Rectal smooth muscle tissue (tissue), 1 donor: ENCODE measurements around the gene AHCTF1.
"Not testable (repeated sequence)": the region's sequence is repeated elsewhere in the genome, so short reads cannot be mapped to it uniquely, and the experiment has no call there.

Experiments
- H3K27ac ChIP-seq: one replicate; pipeline ENCODE4 v1.7.0; 2013; ENCODE audit warnings: low read depth, low read length, inconsistent platforms
- H3K27me3 ChIP-seq: one replicate; pipeline ENCODE4 v1.7.0; 2013; ENCODE audit warnings: low read length; ENCODE audit not compliant: control insufficient read depth, insufficient read depth
- H3K36me3 ChIP-seq: one replicate; pipeline ENCODE4 v1.7.0; 2013; ENCODE audit warnings: low read length; ENCODE audit not compliant: control insufficient read depth, insufficient read depth
- H3K4me1 ChIP-seq: one replicate; pipeline ENCODE4 v1.7.0; 2013; ENCODE audit warnings: low read length; ENCODE audit not compliant: control insufficient read depth, insufficient read depth
- H3K4me3 ChIP-seq: one replicate; pipeline ENCODE4 v1.7.0; 2013; ENCODE audit warnings: low read length
- H3K9ac ChIP-seq: one replicate; pipeline ENCODE4 v1.7.0; 2013; ENCODE audit warnings: low read length

AHCTF1 gene

DNA sequence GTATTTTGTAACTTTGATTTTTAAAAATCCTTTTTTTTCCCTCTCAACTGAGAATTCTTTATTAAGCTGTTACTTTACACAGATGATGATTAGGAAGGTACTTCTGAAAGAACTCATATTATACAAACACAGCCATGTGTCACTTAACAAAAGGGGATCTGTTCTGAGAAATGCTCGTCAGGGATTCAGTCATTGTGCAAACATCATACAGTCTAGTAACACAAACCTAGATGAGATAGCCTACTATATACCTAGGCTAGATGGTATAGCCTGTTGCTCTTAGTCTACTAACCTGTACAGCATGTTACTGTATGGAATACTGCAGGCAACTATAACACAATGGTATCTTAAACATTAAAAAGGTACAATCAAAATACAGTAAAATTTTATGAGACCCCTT is 24.9 kb downstream of the AHCTF1 start:
- Histone ChIP-seq H3K27me3 (no peaks in the 10 kb centered on the region), H3K36me3 (peaks cover 6% of the 10 kb centered on the region), H3K4me3 (no peak overlapping the region), H3K27ac (no peak overlapping the region), H3K9ac (no peak overlapping the region), H3K4me1 (no peaks in the 10 kb centered on the region)

DNA sequence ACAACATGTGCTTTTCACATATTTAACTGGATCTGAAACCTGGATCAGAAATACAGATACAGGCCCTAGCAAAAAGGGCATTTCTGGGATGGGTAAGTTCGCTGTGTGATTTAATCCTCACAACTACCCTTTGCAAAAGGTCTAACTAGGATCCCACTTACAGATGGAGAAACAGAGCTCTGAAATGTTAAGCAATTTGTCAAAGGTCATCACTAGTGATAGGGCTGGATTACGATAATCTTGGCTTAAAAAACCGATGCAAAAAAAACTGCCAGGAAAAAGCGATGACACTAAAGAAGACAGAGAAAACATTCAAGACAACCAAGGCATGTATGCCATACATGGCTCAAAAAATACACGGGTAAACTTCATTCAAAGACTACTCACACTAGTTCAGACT is 29.9 kb downstream of the AHCTF1 start:
- H3K36me3 ChIP-seq, result peaks cover 18% of the 10 kb centered on the region

DNA sequence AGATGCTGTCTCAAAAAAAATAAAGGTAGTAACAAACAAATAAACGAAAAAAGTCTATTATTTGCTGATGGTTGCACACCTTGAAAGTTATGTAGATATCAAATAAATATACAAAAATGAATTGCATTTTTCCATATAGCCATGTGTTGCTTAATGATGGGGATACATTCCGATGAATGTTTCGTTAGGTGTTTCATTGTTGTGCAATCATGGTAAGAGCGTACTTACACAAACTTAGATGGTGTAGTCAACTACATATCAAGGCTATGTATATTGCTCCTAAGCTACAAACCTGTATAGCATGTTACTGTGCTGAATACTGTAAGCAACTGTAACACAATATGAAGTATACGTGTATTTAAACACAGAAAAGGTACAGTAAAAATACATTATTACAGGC is 34.4 kb downstream of the AHCTF1 start:
- H3K4me1 ChIP-seq, result no peaks in the 10 kb centered on the region

More for the DNA sequence above, 29.9 kb downstream of the AHCTF1 start:
- Histone ChIP-seq H3K9ac (no peak overlapping the region), H3K27me3 (no peaks in the 10 kb centered on the region), H3K4me3 (no peak overlapping the region), H3K4me1 (no peaks in the 10 kb centered on the region), H3K27ac (no peak overlapping the region)

DNA sequence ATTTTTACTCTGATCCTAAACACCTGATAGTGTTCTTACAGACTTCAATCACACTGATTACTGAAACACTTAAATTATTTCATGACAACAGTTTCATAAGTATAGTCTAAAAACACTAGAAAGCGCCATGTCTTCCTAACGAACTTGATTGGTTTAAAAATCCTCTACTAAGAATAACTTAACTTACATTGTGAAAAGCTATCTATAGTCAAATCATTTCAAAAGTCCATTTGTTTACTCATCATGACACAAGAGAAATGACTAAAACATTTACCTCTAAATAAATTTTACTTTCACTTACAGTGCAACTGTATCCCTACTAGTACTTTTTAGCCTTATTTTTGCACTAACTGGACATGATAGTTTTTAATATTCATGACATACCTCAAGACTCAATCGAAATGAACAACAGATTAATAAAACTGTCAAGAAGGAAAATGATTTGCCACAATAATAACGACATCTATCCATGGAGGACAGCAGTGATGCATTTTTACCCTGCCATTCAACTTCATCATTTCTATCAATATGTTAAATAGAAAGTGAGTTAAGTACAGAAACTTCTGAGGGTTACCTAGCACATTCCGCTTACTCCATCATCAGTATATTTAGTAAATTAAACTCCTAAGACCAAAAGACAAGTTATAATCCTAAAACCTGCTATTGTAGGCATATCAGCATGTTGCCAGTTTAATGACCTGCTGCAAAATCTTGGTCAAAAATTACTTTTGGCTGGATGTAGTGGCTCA is 38.4 kb downstream of the AHCTF1 start:
- H3K4me3 ChIP-seq, result no peak overlapping the region
- no peaks in the 10 kb centered on the region for H3K27me3 ChIP-seq
- H3K4me1 ChIP-seq, result no peaks in the 10 kb centered on the region
- no peak overlapping the region for H3K27ac ChIP-seq
- H3K36me3 ChIP-seq, result peaks cover 19% of the 10 kb centered on the region
- H3K9ac ChIP-seq, result no peak overlapping the region

More for the DNA sequence above, 34.4 kb downstream of the AHCTF1 start:
- no peak overlapping the region for H3K27ac ChIP-seq
- H3K27me3 ChIP-seq, result no peaks in the 10 kb centered on the region
- peaks cover 19% of the 10 kb centered on the region for H3K36me3 ChIP-seq
- H3K9ac ChIP-seq, result no peak overlapping the region
- no peak overlapping the region for H3K4me3 ChIP-seq

DNA sequence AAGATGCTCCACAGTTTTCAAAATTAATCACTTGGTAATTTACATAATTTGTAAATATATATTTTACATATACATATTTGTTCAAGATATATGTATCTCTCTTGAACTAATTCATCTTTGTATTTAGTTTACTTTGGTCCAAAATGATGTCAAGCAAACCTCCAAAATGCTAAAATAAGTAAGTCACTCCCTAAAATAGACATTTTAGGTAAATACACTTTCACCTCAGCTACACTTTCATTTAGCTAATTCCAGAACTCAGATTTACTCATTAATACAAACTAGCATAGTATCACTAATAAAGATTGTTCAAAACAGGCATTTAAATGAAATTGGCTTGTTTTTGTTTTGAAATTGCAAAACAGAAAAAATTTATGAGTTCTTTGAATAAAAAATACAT is 40.6 kb downstream of the AHCTF1 start:
- H3K27me3 ChIP-seq, result no peaks in the 10 kb centered on the region
- H3K27ac ChIP-seq, result no peak overlapping the region
- H3K4me1 ChIP-seq, result no peaks in the 10 kb centered on the region
- H3K4me3 ChIP-seq, result no peak overlapping the region
- no peak overlapping the region for H3K9ac ChIP-seq
- peaks cover 14% of the 10 kb centered on the region for H3K36me3 ChIP-seq

DNA sequence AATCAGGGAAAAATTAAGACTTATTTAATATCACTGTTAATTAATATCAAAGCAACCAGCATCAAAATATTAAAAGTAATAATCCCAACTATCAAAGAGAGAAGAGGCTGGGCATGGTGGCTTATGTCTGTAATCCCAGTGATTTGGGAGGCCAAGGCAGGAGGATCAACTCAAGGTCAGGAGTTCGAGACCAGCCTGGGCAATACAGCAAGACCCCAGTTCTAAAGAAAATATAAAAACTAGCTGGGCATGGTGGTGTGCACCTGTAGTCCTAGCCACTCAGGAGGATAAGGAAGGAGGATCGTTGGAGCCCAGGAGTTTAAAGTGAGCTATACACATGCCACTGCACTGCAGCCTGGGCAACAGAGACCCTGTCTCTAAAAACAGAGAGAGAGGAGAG is 43.2 kb downstream of the AHCTF1 start:
- Histone ChIP-seq H3K9ac (no peak overlapping the region), H3K36me3 (peaks cover 15% of the 10 kb centered on the region), H3K27me3 (no peaks in the 10 kb centered on the region), H3K4me1 (no peaks in the 10 kb centered on the region), H3K27ac (no peak overlapping the region), H3K4me3 (no peak overlapping the region)

DNA sequence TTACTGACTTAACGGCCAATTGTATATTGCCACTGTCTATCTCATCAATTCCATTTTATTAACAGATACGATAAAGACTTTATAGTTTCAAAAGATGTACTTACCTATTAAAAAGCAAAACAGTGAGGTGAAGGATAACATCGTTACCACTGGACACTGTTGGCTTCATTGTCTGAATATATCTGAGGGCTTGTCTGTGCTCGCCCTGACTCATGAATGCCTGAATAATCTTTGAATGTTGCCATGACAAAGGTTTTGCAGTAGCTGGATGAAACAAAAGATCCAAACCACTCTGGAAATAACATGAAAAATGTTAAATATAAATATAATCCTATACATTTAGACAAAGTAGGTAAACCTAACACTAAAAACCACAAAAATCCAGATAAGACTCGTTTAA is 46.4 kb downstream of the AHCTF1 start:
- H3K36me3 ChIP-seq, H3K4me1 ChIP-seq, H3K4me3 ChIP-seq, H3K27ac ChIP-seq, H3K9ac ChIP-seq, H3K27me3 ChIP-seq: not testable (repeated sequence)

DNA sequence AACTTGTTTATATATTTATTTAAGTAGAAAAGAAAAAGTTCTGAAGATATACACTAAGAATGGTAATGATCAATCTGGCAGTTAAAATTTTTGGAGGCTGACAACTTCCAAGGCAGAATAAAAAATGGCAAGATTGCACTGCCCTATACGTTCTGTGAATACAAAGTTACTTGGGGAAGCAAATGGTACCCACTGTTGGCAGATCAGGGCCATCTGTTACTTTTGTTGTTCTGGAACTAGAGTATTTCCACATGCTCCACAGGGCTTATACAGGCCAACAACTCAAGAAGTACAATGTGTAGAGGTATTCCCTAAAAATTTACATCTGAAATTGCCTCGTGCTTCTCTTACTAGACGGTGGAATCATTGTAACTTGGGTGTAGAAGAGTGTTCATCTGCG is 53.2 kb downstream of the AHCTF1 start:
- no peak overlapping the region for H3K9ac ChIP-seq
- H3K4me3 ChIP-seq, result no peak overlapping the region
- H3K36me3 ChIP-seq, result peaks cover 6% of the 10 kb centered on the region
- H3K4me1 ChIP-seq, result no peaks in the 10 kb centered on the region
- H3K27ac ChIP-seq, result no peak overlapping the region
- no peaks in the 10 kb centered on the region for H3K27me3 ChIP-seq

DNA sequence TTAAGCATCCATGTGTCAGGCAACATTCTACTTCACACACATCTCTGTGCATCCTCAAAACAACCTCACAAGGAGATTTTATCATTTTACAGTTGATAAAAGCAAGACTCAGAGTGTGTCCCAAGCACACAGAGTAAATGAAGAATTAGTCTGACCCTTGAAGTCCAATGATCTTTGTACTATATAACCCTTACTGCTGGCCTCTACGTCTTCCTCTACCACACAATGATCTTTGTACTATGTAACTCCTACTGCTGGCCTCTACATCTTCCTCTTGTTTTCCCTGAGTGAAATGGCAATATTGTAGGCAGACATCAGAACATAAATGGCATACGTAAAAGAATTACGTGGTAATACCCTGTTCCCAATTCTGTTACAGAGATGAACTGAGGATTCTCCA is 55.3 kb downstream of the AHCTF1 start:
- Histone ChIP-seq H3K27me3 (no peaks in the 10 kb centered on the region), H3K36me3 (peaks cover 11% of the 10 kb centered on the region), H3K9ac (no peak overlapping the region), H3K27ac (no peak overlapping the region), H3K4me1 (no peaks in the 10 kb centered on the region), H3K4me3 (no peak overlapping the region)

DNA sequence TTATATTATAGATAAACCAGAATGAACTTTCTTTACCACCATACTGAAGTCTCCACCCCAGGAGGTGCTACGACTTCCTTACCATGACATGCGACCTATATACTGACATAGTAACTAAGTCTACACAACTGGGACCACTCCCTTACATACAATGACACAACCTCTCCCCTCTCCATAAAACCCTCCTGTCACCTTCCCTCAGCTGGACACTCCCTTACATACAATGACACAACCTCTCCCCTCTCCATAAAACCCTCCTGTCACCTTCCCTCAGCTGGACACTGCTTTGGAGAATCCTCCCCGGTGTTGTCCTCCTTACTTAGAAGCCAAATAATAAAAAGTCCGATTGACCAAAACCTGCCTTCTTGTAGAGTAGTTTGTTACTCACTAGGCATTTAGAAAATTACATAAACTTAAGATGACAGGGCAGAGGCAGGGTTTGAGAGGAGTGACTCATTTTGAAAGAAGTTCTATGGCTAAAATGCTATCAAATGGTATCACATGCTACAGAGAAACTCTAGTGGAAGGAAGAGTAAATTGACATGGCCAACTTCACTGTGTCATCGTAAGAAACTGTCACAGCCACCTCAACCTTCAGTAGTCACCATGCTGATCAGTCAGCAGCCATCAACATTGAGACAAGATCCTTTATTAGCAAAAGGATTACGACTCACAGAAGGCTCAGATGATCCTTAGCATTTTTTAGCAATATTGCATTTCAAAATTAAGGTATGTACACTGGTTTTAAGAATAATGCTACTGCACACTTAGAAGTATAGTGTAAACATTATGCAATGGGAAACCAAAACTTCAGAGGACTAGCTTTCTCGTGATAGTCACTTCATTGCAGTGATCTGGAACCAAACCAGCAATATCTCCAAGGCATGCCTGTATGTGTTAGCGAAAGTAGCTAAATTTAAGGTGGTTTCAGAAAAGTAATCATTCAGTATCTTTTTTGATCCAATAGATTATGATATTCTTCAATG is 56.4 kb downstream of the AHCTF1 start:
- H3K36me3 ChIP-seq, result peaks cover 17% of the 10 kb centered on the region
- no peak overlapping the region for H3K27ac ChIP-seq
- no peaks in the 10 kb centered on the region for H3K27me3 ChIP-seq
- no peak overlapping the region for H3K9ac ChIP-seq
- no peak overlapping the region for H3K4me3 ChIP-seq
- no peaks in the 10 kb centered on the region for H3K4me1 ChIP-seq

DNA sequence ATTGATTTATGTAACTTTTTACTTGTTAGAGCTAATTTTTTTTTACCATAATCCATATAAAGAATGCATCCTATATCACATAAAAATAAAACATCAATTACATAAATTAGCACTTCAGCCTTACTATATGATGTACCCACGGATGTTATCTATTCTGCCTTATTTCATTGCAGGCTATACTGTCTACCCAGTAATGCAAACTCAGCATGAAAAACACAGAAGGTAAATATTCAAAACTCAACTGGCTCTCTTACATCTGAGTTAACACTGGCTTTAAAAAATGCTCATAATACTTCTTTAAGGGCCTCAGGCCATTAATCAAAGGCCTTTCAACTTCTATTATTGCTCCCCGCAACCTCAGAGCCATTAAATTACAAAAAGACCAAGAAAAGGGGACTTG is 65.8 kb downstream of the AHCTF1 start:
- Histone ChIP-seq H3K4me3 (no peak overlapping the region), H3K36me3 (peaks cover 19% of the 10 kb centered on the region), H3K4me1 (no peaks in the 10 kb centered on the region), H3K27ac (no peak overlapping the region), H3K27me3 (no peaks in the 10 kb centered on the region), H3K9ac (no peak overlapping the region)

DNA sequence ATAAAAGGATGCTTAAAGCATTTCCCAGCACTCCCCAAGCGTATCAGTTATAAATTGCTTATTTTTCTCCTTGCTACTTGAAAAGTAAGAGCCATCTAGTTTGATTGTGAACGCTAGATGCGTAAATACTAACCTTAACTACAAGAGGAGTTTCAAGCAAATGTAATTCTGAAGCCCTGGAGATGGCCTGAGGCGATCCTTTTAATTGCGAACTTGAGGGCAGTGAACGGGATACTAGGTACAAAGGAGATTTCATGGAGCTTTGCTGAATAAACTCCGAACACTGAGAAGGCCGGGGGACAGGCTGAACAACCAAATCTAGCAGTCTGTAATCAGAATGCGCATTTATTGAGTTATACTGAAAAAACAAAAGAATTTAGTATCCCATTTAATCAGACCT is 68.0 kb downstream of the AHCTF1 start:
- H3K4me3 ChIP-seq, H3K27ac ChIP-seq, H3K4me1 ChIP-seq, H3K27me3 ChIP-seq, H3K9ac ChIP-seq: not testable (repeated sequence)
- H3K36me3 ChIP-seq, result peaks cover 15% of the 10 kb centered on the region
